Stimulated activated CD4-positive, alpha-beta T cell treated with anti-CD3 and anti-CD28 coated beads, Interleukin-12 subunit alpha, Interleukin-12 subunit beta, amount 100 ng/mL, for 4 hours (primary cell): ENCODE measurements around the gene MAPK12.

Experiments used
- DNase-seq: peaks from one replicate; pipeline ENCODE4 v3.0.0-alpha.2; 2020

MAPK12 gene

GRCh38 chr22:50264946-50265669, 3.6 kb upstream of the MAPK12 start:
- no peak for DNase-seq

GRCh38 chr22:50264104-50264745, 2.7 kb upstream of the MAPK12 start:
- DNase-seq = no peak

- no peak for DNase-seq
Observed at GRCh38 chr22:50262973-50263617, 1.6 kb upstream of the MAPK12 start.

- DNase-seq = no peak
Observed at GRCh38 chr22:50262460-50262911, 1.0 kb upstream of the MAPK12 start.

GRCh38 chr22:50260801-50261614, 475 bp downstream of the MAPK12 start:
- DNase-seq = peak; percentile 40

GRCh38 chr22:50260434-50260800, 1.1 kb downstream of the MAPK12 start:
- no peak for DNase-seq

- DNase-seq = no peak
Observed at GRCh38 chr22:50259302-50259701, 2.2 kb downstream of the MAPK12 start.

- DNase-seq = no peak
Observed at GRCh38 chr22:50258361-50259292, 2.9 kb downstream of the MAPK12 start.

- DNase-seq = no peak
Observed at GRCh38 chr22:50257451-50258360, 3.8 kb downstream of the MAPK12 start.

GRCh38 chr22:50257041-50257440, 4.4 kb downstream of the MAPK12 start:
- DNase-seq = no peak

GRCh38 chr22:50256258-50256862, 5.1 kb downstream of the MAPK12 start:
- DNase-seq = no peak

GRCh38 chr22:50255607-50256006, 5.9 kb downstream of the MAPK12 start:
- DNase-seq = no peak

- no peak for DNase-seq
Observed at GRCh38 chr22:50255099-50255498, 6.4 kb downstream of the MAPK12 start.

GRCh38 chr22:50253941-50254340, 7.5 kb downstream of the MAPK12 start:
- no peak for DNase-seq

- DNase-seq = no peak
Observed at GRCh38 chr22:50253046-50253915, 8.2 kb downstream of the MAPK12 start.

- peak; percentile 63 for DNase-seq
Observed at GRCh38 chr22:50252082-50253045, 9.1 kb downstream of the MAPK12 start.

GRCh38 chr22:50251477-50252081, 9.9 kb downstream of the MAPK12 start:
- DNase-seq = no peak
